RWPE2 (cell line): ENCODE measurements around the gene ITGB3.

Source experiments
- ATAC-seq: fragments of 200-7000 bp; cut with Tn5 transposase; 3 replicates; pipeline ENCODE4 v1.9.1; 2021; ENCODE audit warnings: low read depth
- DNase-seq: peaks from one replicate; pipeline ENCODE4 v3.0.0-alpha.2; 2020; ENCODE audit warnings: low spot score
- H3K27ac ChIP-seq: fragments of 450-650 bp; 2 replicates; pipeline ENCODE4 v1.5.1; 2017; ENCODE audit warnings: mild to moderate bottlenecking; ENCODE audit not compliant: poor library complexity, severe bottlenecking
- H3K27me3 ChIP-seq: fragments of 250-450 bp; sonication (Bioruptor Pico); 2 replicates; pipeline ENCODE4 v1.5.1; 2021; ENCODE audit warnings: mild to moderate bottlenecking, moderate library complexity; ENCODE audit not compliant: insufficient read depth, poor library complexity, severe bottlenecking
- H3K36me3 ChIP-seq: fragments of 250-450 bp; sonication (Bioruptor Pico); 2 replicates; pipeline ENCODE4 v1.5.1; 2020; ENCODE audit warnings: low read depth, mild to moderate bottlenecking, moderate library complexity
- H3K4me1 ChIP-seq: fragments of 250-450 bp; sonication (Bioruptor Pico); 2 replicates; pipeline ENCODE4 v1.5.1; 2021; ENCODE audit warnings: mild to moderate bottlenecking, moderate library complexity; ENCODE audit not compliant: insufficient read depth, poor library complexity, severe bottlenecking
- H3K4me3 ChIP-seq: fragments of 250-450 bp; sonication (Bioruptor Pico); 2 replicates; pipeline ENCODE4 v1.5.1; 2021; ENCODE audit warnings: mild to moderate bottlenecking, moderate library complexity; ENCODE audit not compliant: severe bottlenecking
- H3K9me3 ChIP-seq: fragments of 250-450 bp; sonication (Bioruptor Pico); 2 replicates; pipeline ENCODE4 v1.5.1; 2021; ENCODE audit warnings: mild to moderate bottlenecking, moderate library complexity; ENCODE audit not compliant: severe bottlenecking
- CTCF ChIP-seq: fragments of 450-650 bp; IDR thresholded peaks from one replicate; pipeline ENCODE4 v1.5.1; 2017; ENCODE audit warnings: mild to moderate bottlenecking, moderate library complexity; ENCODE audit not compliant: poor library complexity, severe bottlenecking

ITGB3 gene

GRCh38 chr17:47292206-47292605 is 38.6 kb downstream of the ITGB3 start:
- Histone ChIP-seq H3K4me1 (no peaks in the 10 kb centered on the region), H3K4me3 (no peak overlapping the region), H3K36me3 (no peaks in the 10 kb centered on the region), H3K9me3 (no peaks in the 10 kb centered on the region), H3K27me3 (no peaks in the 10 kb centered on the region), H3K27ac (no peak overlapping the region)
- no peak for TF ChIP-seq CTCF
- no peak for DNase-seq
- ATAC-seq: no peak

- H3K36me3 ChIP-seq: no peaks in the 10 kb centered on the region
- no peak for TF ChIP-seq CTCF
- no peak overlapping the region for H3K4me3 ChIP-seq
- H3K27ac ChIP-seq: no peak overlapping the region
- no peaks in the 10 kb centered on the region for H3K4me1 ChIP-seq
- DNase-seq: no peak
- H3K27me3 ChIP-seq: no peaks in the 10 kb centered on the region
- H3K9me3 ChIP-seq: no peaks in the 10 kb centered on the region
- no peak for ATAC-seq
Observed at GRCh38 chr17:47295037-47295873, 41.6 kb downstream of the ITGB3 start.

GRCh38 chr17:47295874-47296255 is 42.2 kb downstream of the ITGB3 start:
- no peaks in the 10 kb centered on the region for H3K36me3 ChIP-seq
- H3K9me3 ChIP-seq: no peaks in the 10 kb centered on the region
- DNase-seq: no peak
- H3K4me1 ChIP-seq: no peaks in the 10 kb centered on the region
- no peak for ATAC-seq
- H3K27me3 ChIP-seq: no peaks in the 10 kb centered on the region
- no peak overlapping the region for H3K4me3 ChIP-seq
- H3K27ac ChIP-seq: no peak overlapping the region
- no peak for TF ChIP-seq CTCF

- no peak for TF ChIP-seq CTCF
- H3K27ac ChIP-seq: no peak overlapping the region
- no peaks in the 10 kb centered on the region for H3K4me1 ChIP-seq
- no peak for ATAC-seq
- no peaks in the 10 kb centered on the region for H3K27me3 ChIP-seq
- no peaks in the 10 kb centered on the region for H3K36me3 ChIP-seq
- no peak overlapping the region for H3K4me3 ChIP-seq
- DNase-seq: no peak
- H3K9me3 ChIP-seq: no peaks in the 10 kb centered on the region
Observed at GRCh38 chr17:47297661-47298400, 44.2 kb downstream of the ITGB3 start.
